GM12878 (cell line): Measurements from ENCODE around the gene DNMT3A. TPM values are rescaled to one million over a fixed set of nuclear protein-coding genes. Genes with fewer than 3 reads are reported as not detected.

Experiments
- ATAC-seq: fragments of 200-7000 bp; cut with Tn5 transposase; 3 replicates; pipeline ENCODE4 v1.9.1; 2020; ENCODE audit warnings: mild to moderate bottlenecking, moderate library complexity
- BruUV-seq: library from RNA; stranded (reverse); fragments of 400-500 nt; replicated peaks from 2 replicates; lab custom pipeline; 2021; lab: Mats Ljungman, UMichigan
- CTCF ChIA-PET: fragments of 300-600 bp; sonication (Branson Sonifier 250); formaldehyde crosslinking; extraction: SDS; loops from one replicate; lab custom pipeline; 2021; ENCODE audit warnings: inconsistent platforms; lab: Yijun Ruan, JAX
- POLR2A ChIA-PET: fragments of 350-600 bp; formaldehyde crosslinking; extraction: SDS; loops from one replicate; lab custom pipeline; 2021; ENCODE audit warnings: inconsistent platforms; lab: Charles Lee
- RAD21 ChIA-PET: fragments of 300-600 bp; sonication (Branson Sonifier 250); formaldehyde crosslinking; loops from one replicate; lab custom pipeline; 2023; ENCODE audit warnings: antibody characterized with exemption; ENCODE audit not compliant: unreplicated experiment; lab: Charles Lee
- SMC1A ChIA-PET: fragments of 300-600 bp; sonication (Branson Sonifier 250); formaldehyde crosslinking; loops from one replicate; lab custom pipeline; 2023; ENCODE audit not compliant: unreplicated experiment, uncharacterized antibody; lab: Charles Lee
- DNase-seq: peaks from one replicate; pipeline ENCODE4 v3.0.0-alpha.2; 2011; ENCODE audit warnings: low read depth, low spot score
- FAIRE-seq: peaks from 3 replicates; lab custom pipeline; 2011; peaks lifted over from hg19 to GRCh38; lab: Jason Lieb, UNC
- H2AFZ ChIP-seq: 2 replicates; pipeline ENCODE4 v1.6.0; 2011; ENCODE audit warnings: low read depth, low read length, control low read depth; ENCODE audit not compliant: control insufficient read depth
- H3K27ac ChIP-seq: 2 replicates; pipeline ENCODE4 v1.5.1; 2011; ENCODE audit warnings: control low read depth; ENCODE audit not compliant: control insufficient read depth, insufficient read depth
- H3K27me3 ChIP-seq, 2 experiments: replicated peaks in 1 of 2; 2 replicates each; pipeline versions ENCODE4 v1.6.0 to v1.6.1; 2011; ENCODE audit warnings: low read length in 1 of 2; ENCODE audit not compliant: control insufficient read depth in 2 of 2, insufficient read depth in 2 of 2
- H3K36me3 ChIP-seq, 2 experiments: 2 replicates each; pipeline ENCODE4 v1.5.1; 2011; ENCODE audit warnings: low read length in 1 of 2; ENCODE audit not compliant: control insufficient read depth in 2 of 2, insufficient read depth in 2 of 2
- H3K4me1 ChIP-seq: 2 replicates; pipeline ENCODE4 v1.6.1; 2011; ENCODE audit warnings: mild to moderate bottlenecking, low read length, moderate library complexity, mixed read lengths; ENCODE audit not compliant: control insufficient read depth, insufficient read depth
- H3K4me2 ChIP-seq: 2 replicates; pipeline ENCODE4 v1.6.0; 2011; ENCODE audit warnings: control low read depth; ENCODE audit not compliant: control insufficient read depth, insufficient read depth
- H3K4me3 ChIP-seq: fragments of 200-600 bp; sonication (generic); 2 replicates; pipeline ENCODE4 v1.5.1; 2016
- H3K79me2 ChIP-seq: 2 replicates; pipeline ENCODE4 v1.6.0; 2011; ENCODE audit warnings: low read length; ENCODE audit not compliant: control insufficient read depth, insufficient read depth
- H3K9ac ChIP-seq: 2 replicates; pipeline ENCODE4 v1.8.0; 2011; ENCODE audit warnings: low read length, control low read depth, mixed read lengths; ENCODE audit not compliant: control insufficient read depth, insufficient read depth
- H3K9me3 ChIP-seq: replicated peaks from 3 replicates; pipeline ENCODE4 v1.5.1; 2011; ENCODE audit warnings: mild to moderate bottlenecking, low read length; ENCODE audit not compliant: control insufficient read depth, insufficient read depth
- H4K20me1 ChIP-seq: 2 replicates; pipeline ENCODE4 v1.6.0; 2011; ENCODE audit not compliant: control insufficient read depth, insufficient read depth
- ATF3 ChIP-seq: IDR thresholded peaks from 2 replicates; pipeline ENCODE4 v1.6.1; 2011; ENCODE audit warnings: low read depth, mild to moderate bottlenecking, low read length, moderate library complexity, borderline replicate concordance; ENCODE audit errors: extremely low read depth
- CTCF ChIP-seq, 3 experiments: IDR thresholded peaks in 2 of 3; conservative IDR thresholded peaks in 1 of 3; 2 replicates each; pipeline ENCODE4 v1.5.1; 2011; ENCODE audit warnings: low read depth in 3 of 3, low read length in 3 of 3, mild to moderate bottlenecking in 3 of 3, control low read depth in 2 of 3, moderate library complexity in 2 of 3, inconsistent platforms in 1 of 3, mixed read lengths in 1 of 3; ENCODE audit not compliant: control insufficient read depth in 2 of 3, insufficient read depth in 1 of 3; ENCODE audit errors: extremely low read depth in 1 of 3
- GATAD2B ChIP-seq: fragments of 450-650 bp; conservative IDR thresholded peaks from 2 replicates; pipeline ENCODE4 v1.6.1; 2017; ENCODE audit warnings: low read depth, mild to moderate bottlenecking, moderate library complexity
- HDAC6 ChIP-seq: fragments of 200-600 bp; sonication (generic); IDR thresholded peaks from one replicate; pipeline ENCODE4 v1.8.0; 2017; ENCODE audit warnings: antibody characterized with exemption; ENCODE audit not compliant: unreplicated experiment
- KAT2A ChIP-seq: conservative IDR thresholded peaks from 2 replicates; pipeline ENCODE4 v1.6.1; 2011; ENCODE audit warnings: low read depth, low read length; ENCODE audit not compliant: control insufficient read depth
- KDM1A ChIP-seq: fragments of 200-600 bp; sonication (generic); IDR thresholded peaks from 2 replicates; pipeline ENCODE4 v1.6.1; 2016; ENCODE audit warnings: borderline replicate concordance
- MTA2 ChIP-seq: fragments of 450-650 bp; IDR thresholded peaks from 2 replicates; pipeline ENCODE4 v1.6.1; 2016; ENCODE audit warnings: low read depth, mild to moderate bottlenecking, moderate library complexity
- MTA3 ChIP-seq: IDR thresholded peaks from 2 replicates; pipeline ENCODE4 v1.6.1; 2012; ENCODE audit warnings: low read length, inconsistent platforms, borderline replicate concordance
- PML ChIP-seq: IDR thresholded peaks from 2 replicates; pipeline ENCODE4 v1.6.1; 2012; ENCODE audit warnings: low read length, inconsistent platforms
- RBBP5 ChIP-seq: fragments of 200-600 bp; sonication (generic); conservative IDR thresholded peaks from 2 replicates; pipeline ENCODE4 v1.6.1; 2016
- SP1 ChIP-seq: IDR thresholded peaks from one replicate; pipeline ENCODE4 v1.6.1; 2011; ENCODE audit warnings: low read depth, low read length
- SREBF1 ChIP-seq: IDR thresholded peaks from 2 replicates; pipeline ENCODE4 v1.6.1; 2012; ENCODE audit warnings: mild to moderate bottlenecking, low read length
- ZNF592 ChIP-seq: fragments of 450-650 bp; IDR thresholded peaks from 2 replicates; pipeline ENCODE4 v1.6.1; 2017; ENCODE audit warnings: mild to moderate bottlenecking, moderate library complexity
- ZNF687 ChIP-seq: fragments of 450-650 bp; IDR thresholded peaks from 2 replicates; pipeline ENCODE4 v1.6.1; 2017; ENCODE audit warnings: mild to moderate bottlenecking, moderate library complexity
- WGBS: methylation state at CpG from one replicate; pipeline ENCODE4 v1.1.6; 2016; ENCODE audit warnings: low lambda C conversion rate; ENCODE audit not compliant: insufficient replicate concordance, insufficient coverage; ENCODE audit errors: missing lambda C conversion rate; 5-methylcytosine and 5-hydroxymethylcytosine counted together
- in situ Hi-C: fragments of 300-500 bp; cut with MboI; formaldehyde crosslinking; loops from 9 replicates; pipeline ENCODE4 v1.14.3; 2018; ENCODE audit warnings: mixed read lengths
- intact Hi-C: fragments of 100-400 bp; cut with micrococcal nuclease; formaldehyde crosslinking; loops from one replicate; pipeline ENCODE4 v1.14.2; 2022; ENCODE audit not compliant: unreplicated experiment
- polyA plus RNA-seq, 11 experiments: library from polyadenylated mRNA; depleted of rRNA in 4 of 11; unstranded in 6 of 11; stranded (reverse) in 5 of 11; fragments of >200 nt; fragmentation: Nextera tagmentation in 4 of 11; fragmentation: Illumina TruSeq in 1 of 11; extraction: Ambion mirVana in 4 of 11; extraction: Trizol in 1 of 11; gene quantifications; 1 replicate in 1 of 11; 2 replicates in 10 of 11; pipeline versions ENCODE4 v1.2.1 to v1.2.3, GENCODE V29; 2011 to 2016; ENCODE audit warnings: inconsistent platforms in 2 of 11, missing spikeins in 2 of 11, low read depth in 1 of 11
- total RNA-seq, 4 experiments: library from RNA; depleted of rRNA in 3 of 4; stranded (reverse); fragments of >200 nt in 3 of 4; fragmentation: Illumina TruSeq in 1 of 4; extraction: Trizol in 1 of 4; gene quantifications; 2 replicates each; pipeline versions ENCODE4 v1.2.1 to v1.2.3, GENCODE V29; 2013 to 2021

DNMT3A gene
- total and polyA plus RNA-seq, 10 of the 15 experiments (the other 5 are each of a cell fraction or from before 2014, with no cell fraction given), result 7.4 to 51.6 (median 17.4) TPM

GRCh38 chr2:25226827-25227226 lies 114.9 kb downstream of the DNMT3A start:
- peak; percentile 15 for ATAC-seq
- H3K4me2 ChIP-seq, result peak overlapping the region; percentile 44; the same call in 1 of the 2 replicates
- no TSS peak for BruUV-seq
- no peak for TF ChIP-seq CTCF (IDR thresholded peaks at IDR 0.05 in 2 of 3, conservative IDR thresholded peaks at IDR 0.05 in 1 of 3; ENCODE audit: control insufficient read depth in 2 of 3, extremely low read depth in 1 of 3, insufficient read depth in 1 of 3, low read depth in 3 of 3, low read length in 3 of 3)
- TF ChIP-seq KDM1A, result no peak
- TF ChIP-seq ZNF592, result no peak
- TF ChIP-seq ZNF687, result no peak
- no peak for TF ChIP-seq ATF3
- no peak for TF ChIP-seq SREBF1
- TF ChIP-seq MTA2, result no peak
- TF ChIP-seq KAT2A, result no peak
- TF ChIP-seq MTA3, result no peak
- no peak for TF ChIP-seq HDAC6
- TF ChIP-seq SP1, result no peak
- no peak for TF ChIP-seq GATAD2B
- TF ChIP-seq RBBP5, result no peak
- TF ChIP-seq PML, result no peak

More at GRCh38 chr2:25226827-25227226, 114.9 kb downstream of the DNMT3A start:
- POLR2A ChIA-PET, result interaction anchor here (1.4 to 1.8 kb wide), 3 partner anchors 11 to 20 kb away, joined by 3 to 6 read pairs (median 4); no protein-coding TSS in a partner anchor
- FAIRE-seq, result no peak
- no peak overlapping the region for H3K27ac ChIP-seq
- H3K36me3 ChIP-seq, result no peaks in the 10 kb centered on the region
- no peak for DNase-seq
- intact Hi-C loops (loop anchor here (1.0 kb wide), 1 partner anchor 17 kb away; no protein-coding TSS in a partner anchor), in situ Hi-C loops (no loop called here)
- no peaks in the 10 kb centered on the region for H3K27me3 ChIP-seq
- peaks cover 29% of the 10 kb centered on the region for H3K4me1 ChIP-seq
- no peak overlapping the region for H2AFZ ChIP-seq
- SMC1A ChIA-PET, result interaction anchor here (0.6 to 6.5 kb wide), 8 partner anchors 12 to 340 kb away, joined by 3 to 48 read pairs (median 4); partner anchors contain the start of gene POMC
- H3K79me2 ChIP-seq, result no peaks in the 10 kb centered on the region
- no peak overlapping the region for H3K4me3 ChIP-seq
- no peaks in the 10 kb centered on the region for H3K9me3 ChIP-seq
- 0% methylated on average over 4 of the region's 4 CpGs for WGBS
- H3K9ac ChIP-seq, result no peak overlapping the region
- RAD21 ChIA-PET, result interaction anchor here (1.4 kb wide), 1 partner anchor 61 kb away, joined by 3 read pairs; no protein-coding TSS in a partner anchor
- CTCF ChIA-PET, result interaction anchor here (0.6 to 5.3 kb wide), 12 partner anchors 10 to 331 kb away, joined by 3 to 46 read pairs (median 4); no protein-coding TSS in a partner anchor
- H4K20me1 ChIP-seq, result no peaks in the 10 kb centered on the region
